ENCODE data around the gene SAMD14. TPM values are rescaled to one million over a fixed set of nuclear protein-coding genes. Genes with fewer than 3 reads are reported as not detected.

Gene SAMD14
- total RNA-seq, 1 experiment from 2014 or later, result 1.6 TPM

DNA sequence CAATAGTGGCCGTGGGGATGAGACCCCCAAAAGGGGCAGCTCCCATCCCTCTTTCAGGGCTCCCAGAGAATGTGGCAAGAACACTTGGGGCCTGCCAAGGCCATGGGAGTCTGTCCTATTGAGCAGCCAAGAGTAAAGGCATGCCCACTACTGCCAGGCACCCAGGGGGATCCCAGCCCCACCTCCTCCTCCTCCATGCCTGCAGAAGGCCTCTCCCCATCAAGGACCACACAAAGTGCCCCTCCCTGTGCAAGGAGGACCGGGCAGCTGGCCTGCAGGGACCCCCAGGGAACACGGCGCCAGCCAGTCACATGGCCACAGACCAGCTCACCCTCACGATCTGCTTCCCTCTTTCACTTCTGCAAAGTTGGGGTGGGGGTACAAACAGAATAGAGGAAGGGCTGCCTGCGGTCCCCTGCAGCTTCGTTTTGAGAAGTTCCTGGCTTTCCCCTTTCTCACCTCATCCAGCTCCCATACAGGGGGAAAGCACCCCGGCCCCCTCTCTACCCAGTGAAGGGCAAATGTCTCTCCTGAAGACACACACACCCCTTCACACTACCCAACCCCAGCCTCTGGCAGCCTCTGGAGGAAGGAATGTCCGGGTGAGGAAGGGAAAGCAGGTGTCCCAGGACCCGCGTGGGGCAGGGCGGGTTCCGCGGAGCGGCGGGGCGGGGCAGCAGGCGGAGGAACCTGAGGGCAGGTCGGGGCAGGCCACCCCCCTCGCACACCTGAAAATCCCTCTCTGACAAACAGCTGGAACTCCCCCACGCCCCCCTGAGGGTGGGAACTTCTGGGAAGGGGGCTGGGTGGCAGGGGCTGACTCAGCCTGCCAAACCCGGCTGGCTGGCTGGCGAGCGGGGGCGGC lies 18.5 kb upstream of the SAMD14 start:
- DNase-seq (ENCODE audit: low read depth), result peak; percentile 56

DNA sequence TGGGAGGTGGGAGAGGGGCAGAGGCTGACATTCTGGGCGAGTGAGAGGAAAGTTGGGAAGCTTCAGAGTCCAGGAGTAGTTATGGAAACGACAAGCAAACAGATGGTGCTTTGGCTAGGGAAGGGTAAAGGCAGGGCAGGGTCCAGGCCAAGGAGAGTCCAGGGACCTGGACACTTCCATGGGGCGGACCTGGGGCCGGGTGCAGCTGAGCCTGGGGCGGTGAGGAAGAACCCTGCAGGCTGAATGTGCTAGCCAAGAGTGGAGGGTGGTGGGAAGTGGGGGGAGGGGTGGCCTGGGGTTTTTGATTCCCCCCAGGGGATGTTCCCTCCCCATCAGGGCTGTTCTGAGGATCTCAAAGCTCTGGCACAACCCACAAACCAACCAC lies 17.9 kb upstream of the SAMD14 start:
- peak; percentile 40 for DNase-seq (ENCODE audit: low read depth)

DNA sequence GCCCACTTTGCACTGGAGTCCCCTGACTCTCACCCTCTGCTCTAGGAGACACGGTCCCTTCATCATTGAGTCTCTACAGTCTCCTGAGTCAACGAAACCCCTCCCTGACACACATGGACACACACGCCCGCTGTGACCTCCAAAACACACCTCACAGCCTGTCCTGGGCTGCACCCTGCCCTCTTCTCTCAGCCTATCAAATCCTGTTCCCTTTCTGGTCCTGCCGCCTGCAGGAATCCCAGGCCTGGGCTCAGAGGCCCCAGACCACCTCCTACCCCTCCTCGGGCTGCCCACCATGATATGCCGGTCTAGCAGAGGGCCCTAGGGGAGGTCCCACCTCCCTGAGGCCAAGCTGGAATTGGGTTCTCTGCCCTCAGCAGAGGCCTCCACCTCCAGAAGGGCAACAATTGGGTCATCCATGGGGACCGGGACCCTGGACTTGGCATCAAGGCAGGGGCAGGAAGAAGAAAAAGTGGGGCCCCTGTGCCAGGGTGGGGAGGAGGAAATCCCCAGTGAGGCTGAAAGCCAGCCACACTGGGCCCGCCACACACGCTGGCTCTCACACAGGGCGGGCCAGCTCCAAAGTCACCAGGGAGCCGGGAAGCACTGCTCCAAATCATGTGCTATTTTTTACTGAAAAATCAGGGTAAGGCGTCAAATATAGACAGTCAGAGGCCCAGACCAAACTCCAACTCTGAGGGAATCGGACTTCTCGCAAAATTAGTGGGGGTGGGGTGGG lies 17.1 kb upstream of the SAMD14 start:
- no peak for DNase-seq (ENCODE audit: low read depth)

DNA sequence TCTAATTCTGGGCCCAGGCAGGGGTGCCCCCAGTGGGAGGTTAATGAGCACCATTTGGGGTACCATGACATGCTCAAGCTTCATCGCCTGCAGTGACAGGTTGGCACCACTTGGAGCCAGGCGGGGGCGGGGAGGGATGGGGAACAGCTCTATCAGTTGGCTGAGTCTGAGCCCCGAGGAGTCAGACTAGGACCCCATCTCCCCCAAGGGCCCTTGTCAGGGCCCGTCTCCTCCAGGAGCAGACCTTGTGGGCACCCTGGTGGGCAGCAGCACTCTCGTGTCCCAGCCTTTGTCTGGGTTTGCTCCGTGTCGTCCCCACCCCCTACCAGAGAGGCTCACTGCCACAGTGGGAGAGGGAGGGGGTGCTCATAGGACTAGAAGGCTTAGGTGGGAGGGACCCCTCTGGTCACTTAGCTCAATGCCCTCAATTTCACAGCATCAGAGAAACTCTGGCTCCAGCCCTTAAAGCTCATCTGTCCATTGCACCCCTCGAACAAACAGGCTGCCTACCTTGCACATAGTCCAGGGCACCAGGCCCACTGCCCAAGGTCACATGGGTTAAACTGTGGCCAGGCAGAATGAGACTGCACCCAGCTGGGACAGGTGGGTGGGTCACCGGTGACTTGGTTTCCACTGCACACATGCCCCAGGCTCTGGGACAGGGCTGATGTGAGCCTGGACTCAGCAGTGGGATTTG lies 16.4 kb upstream of the SAMD14 start:
- DNase-seq (ENCODE audit: low read depth), result no peak

DNA sequence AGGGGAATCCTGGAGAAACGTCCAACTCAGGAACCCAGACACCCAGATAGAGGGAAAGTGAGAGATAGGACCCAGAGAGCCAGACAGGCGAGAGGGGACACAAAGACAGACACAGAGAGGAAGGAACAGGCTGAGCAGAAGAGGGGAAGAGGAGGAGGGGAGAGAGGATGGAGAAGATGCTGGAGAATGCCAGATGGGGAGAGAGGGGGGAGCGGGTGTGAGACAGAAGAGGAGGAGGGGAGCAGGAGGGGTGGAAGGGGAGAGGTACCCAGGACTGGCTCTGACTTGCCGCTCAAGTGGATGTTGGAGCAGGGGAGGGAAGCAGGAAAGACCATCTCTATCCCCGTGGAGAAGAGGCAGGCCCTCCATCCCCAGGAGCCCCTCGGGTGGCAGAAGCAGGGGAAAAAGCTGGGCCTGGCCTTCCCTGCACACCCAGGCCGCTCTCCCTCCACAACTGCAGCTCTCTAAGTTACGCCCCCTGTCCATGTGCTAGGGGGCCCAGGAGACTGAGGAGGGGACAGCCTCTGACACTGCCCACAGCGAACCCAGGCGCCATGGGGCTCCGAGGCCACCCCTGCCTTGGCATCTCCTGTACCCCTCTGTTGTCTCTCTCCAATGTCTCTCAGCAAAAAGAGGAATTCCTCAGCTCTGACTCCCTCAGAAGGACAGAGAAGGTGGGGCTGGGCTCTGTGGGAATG lies 15.7 kb upstream of the SAMD14 start:
- DNase-seq (ENCODE audit: low read depth), result no peak

DNA sequence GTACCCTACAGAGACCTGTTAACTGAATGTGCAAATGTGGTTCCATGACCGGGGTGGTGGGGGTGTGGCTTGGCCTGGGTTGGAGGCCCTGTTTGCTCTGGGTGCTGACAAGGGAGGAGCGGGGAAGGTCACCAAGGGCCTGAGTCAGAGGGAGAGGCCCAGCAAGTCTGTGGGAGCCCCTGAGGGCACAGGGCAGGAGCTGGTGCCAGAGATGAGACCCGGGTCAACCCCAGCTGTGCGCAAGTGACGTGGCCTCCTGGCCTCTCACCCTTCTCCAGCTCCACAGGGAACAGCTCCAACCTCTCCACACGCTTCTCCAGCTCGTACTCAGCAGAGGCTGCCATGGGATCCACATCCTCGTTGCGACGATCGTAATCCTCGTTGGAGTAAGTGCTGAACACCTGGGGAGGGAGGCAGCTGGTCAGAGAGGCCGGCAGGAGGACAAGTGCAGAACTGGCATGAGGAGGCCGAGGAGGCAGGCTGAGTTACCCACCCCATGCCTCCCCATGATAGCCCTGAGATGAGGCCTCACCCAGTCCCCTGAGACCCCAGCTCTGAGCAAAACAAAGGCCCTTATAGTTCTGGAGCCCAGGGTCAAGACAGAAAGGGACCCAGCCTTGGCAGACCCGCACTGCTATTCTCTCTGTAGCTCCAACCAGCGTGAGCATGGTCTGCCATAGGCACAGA lies 15.0 kb upstream of the SAMD14 start:
- DNase-seq (ENCODE audit: low read depth), result no peak

DNA sequence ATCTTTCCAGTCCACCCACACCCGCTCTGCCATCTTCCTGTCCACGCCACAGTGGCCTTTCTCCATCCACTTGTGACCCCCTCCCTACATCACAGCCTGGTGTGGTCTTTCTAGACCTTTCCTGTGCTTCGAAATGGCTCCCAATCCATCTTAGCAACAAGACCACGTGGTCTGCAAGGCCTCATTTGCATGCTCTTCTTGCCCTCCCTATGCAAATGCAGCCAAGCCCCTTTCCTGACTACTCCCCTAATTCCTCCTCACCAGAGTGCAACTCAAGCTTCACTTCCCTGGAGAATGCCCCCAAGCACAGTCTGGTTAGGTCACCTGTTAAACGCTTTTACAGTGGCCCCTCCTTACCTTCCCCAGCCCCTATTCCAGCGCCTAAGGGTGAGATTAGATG lies 14.4 kb upstream of the SAMD14 start:
- DNase-seq (ENCODE audit: low read depth), result no peak

DNA sequence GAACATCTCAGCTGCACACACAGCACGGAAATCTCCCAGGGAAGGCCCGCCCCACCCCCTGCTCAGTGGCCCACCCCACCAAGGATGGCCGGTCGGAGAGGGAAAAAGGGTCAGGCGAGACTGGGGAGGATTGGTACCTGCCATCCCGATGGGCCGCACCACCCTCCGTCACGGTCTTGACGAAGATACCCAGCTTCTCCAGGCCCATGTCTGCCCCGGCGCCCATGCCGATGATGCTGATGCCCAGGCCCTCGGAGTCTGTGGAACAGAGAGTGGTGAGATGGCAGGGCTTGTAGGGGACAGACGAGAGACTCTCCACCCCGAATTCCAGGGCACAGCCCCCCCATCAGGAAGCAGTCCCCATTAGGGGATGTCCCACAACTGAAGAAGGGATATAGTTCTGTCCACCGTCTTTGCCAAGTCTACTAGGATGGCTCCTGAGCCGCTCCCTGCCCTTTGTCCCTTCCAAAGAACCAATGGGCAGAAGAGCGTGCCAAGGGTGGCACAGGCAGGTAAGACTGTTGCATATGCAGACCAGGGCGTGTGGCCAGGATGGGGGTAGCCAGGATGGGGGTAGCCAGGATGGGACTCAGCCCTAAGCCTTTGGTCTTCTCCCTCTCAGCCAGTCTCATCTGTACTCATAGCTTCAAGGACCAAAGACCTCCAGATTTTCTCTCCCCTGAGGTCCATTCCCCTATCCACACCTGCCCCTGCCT lies 13.7 kb upstream of the SAMD14 start:
- DNase-seq (ENCODE audit: low read depth), result no peak

DNA sequence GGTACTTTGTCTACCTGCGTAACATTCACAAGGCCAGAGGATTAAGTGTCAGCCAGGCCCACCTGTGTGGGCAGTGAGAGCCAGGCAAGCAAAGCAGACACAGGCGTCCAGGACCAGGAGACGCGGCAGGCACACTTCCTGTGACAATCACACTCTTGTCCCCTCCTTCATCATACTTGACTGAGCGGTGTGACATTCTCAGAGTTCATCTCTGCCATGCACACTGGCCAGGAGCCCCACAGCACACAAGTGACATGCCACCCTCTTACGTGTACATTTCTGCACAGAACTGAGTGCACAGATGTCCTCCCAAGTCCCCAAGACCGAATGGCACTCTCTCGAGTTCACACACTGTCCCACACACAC lies 11.8 kb upstream of the SAMD14 start:
- DNase-seq (ENCODE audit: low read depth), result no peak

DNA sequence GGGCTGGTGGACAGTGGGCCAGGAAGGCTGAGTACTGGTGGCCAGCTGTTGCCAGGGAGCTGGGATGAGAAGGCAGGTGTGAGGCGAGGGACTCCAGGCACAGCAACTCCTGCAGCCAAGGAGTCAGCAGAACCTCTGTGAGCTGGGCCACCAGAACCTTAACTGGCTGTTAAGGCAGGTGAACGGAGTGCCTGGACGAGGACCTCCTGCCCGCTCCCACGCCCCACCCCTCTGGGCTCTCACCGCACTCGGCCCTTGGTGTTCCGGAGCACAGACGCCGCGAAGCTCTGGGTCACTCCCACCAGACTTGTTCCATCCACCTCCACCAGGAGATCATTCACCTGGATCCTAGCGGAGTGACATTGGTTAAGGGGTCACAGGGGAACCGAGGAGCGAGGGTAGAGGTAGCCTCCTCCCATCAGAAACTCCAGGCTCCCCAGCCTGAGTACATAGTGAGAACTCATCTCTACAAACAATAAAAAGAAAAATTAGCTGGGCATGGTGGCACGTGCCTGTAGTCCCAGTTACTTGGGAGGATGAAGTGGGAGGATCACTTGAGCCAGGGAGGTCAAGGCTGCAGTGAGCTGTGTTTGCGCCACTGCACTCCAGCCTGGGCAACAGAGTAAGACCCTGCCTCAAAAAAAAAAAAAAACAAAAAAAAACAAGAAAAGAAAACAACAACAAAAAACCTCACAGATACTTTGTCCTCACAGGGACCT lies 11.2 kb upstream of the SAMD14 start:
- DNase-seq (ENCODE audit: low read depth), result no peak

DNA sequence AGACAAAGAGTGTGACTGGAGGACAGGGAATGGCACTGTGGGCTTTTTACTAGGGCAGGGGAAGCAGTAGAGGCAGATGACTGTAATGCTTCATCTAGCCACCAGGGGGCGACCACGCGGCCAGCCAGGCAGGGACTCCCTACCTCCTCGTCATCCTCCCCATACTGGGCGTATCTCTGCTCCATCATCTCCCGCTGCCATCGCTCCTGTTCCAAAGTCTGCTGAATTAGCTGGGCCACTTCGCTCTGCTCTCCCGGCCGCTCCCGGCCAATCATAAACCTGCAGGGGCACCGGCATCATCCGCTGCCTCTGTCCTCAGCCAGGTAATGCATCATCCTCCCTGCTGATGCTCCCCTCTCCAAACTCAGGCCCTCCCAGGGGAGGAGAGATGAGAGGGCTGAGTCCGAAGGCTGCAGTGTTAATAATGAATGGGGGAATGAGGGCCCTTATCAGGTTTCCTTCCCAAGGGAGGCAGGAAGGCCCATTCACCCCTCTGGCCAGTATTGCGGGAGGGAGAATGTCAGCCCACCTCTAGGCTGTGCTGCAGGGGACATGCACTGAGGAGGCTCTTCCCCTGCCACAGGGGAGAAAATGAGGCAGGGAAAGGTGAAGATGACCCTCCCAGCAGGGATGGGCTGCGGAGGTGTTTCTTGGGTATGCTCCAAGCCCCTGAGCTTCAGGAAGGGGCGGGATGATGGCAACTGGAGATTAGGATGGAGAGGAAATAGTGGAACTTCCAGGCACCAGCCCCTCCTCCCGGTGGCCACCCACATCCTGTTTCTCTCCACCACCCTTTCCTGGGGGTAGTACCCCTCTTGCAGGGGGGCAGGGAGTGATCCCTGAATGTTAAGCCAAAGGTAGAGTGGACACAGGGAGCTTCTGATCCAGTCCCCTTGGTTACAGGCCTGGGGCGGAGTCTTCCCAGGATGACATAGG lies 10.3 kb upstream of the SAMD14 start:
- DNase-seq (ENCODE audit: low read depth), result peak; percentile 67

DNA sequence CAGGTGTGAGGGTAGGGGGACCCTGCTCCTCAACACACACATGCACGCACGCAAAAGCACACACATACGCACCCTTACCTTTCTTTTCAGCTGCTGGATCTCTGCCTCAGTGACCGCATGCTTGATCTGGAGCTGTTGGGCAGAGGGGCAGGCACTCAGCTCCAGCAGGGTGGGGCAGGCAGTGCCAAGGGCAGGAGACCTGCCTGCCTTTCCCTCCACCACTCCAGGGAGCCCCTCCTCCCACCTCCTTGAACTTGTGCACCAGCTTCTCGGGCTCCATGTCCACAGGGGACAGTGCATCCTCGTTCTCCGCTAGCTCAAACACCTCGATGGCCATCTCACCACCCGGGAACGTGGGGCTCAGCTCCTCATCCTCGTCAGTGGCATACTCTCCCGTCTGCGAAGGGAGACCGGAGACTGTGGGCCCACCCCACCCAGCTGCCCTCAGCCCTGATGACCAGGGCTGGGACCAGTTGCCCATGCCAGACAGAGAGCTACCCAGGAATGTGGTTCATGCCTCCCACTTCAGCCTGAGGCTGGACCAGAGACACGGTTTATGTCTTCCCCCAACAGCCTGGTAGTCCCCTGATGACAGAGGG lies 9.3 kb upstream of the SAMD14 start:
- DNase-seq (ENCODE audit: low read depth), result no peak

DNA sequence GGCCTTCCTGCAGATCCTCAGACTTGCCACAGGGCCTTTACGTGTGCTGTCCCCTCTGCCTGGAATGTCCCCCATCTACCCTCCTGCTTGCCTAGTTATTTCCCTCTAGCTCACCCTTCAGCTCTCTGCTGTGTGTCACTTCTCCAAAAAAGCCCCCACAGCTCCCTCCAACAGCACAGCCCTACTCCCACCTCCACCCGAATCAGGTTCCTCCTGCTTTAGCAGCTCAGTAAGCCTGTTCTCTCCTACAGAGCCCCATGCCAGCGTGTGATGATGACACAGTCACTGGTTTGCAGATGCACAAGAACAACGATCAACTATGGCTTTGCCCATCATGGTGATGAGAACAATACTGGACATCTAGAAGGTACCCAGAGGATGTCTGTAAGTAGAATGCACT lies 7.1 kb upstream of the SAMD14 start:
- DNase-seq (ENCODE audit: low read depth), result no peak

DNA sequence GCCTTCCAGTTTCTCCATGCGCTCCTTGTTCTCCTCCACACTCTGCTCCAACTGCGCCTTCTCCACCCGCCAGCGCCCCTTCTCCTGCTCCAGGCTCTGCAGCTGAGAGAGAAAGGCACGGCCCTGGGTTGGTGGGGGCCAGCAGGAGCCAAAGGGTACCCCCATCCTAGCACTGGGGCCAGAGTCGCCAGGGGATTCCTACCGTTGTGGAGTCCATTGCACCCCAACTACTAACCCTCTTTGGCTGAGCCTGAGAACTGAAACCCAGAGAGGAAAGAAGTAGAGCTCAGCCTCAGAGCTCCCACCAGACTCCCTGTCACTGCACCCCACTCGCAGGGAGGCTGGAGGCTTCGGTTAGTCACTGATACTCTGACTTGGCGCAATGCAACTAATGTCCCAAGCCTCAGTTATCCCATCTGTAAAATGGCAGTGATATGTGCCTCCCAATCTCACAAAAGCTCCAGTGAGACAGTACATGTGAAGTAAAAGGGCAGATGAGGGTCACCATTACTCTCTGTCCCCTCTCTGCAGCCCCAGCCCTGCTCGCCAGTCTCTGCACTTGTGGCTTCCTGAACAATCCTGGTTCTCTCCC lies 6.2 kb upstream of the SAMD14 start:
- no peak for DNase-seq (ENCODE audit: low read depth)

DNA sequence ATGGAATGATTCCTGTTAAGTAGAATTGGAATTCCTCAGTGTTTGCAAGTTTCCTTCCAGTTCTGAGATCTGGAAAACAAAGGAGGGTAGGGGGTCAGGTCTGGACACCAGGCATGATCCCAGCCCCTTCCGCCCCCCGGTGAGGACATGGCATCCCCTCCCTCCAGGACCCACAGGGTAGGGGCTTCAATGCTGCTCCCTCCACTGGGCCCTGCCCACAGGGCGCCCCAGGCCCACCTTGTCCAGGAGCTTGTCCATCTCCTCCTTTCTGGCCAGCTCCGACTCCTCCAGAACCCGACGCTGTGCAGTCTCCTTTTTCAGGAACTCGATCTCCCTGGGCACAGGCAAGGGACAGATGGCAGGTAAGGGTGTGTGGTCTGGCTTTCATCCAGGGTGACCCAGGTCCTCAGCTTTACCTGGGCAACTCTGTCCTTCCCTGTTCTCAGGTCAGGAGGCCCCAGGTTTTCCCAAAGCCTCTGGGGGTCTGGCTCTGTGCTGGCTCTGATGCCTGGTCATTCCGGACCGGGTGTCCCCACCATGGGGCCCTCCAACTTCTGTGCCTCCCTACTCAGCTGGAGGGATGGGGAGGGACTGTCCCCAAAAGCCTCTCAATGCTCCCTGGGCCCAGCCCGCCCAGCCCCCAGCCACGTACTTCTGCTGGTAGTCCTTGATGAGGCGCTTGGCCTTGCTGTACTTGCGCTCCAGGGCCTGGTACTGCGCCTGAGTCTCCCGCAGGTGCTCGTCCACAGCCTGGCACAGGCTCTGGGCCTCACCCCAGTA lies 5.5 kb upstream of the SAMD14 start:
- DNase-seq (ENCODE audit: low read depth), result no peak

DNA sequence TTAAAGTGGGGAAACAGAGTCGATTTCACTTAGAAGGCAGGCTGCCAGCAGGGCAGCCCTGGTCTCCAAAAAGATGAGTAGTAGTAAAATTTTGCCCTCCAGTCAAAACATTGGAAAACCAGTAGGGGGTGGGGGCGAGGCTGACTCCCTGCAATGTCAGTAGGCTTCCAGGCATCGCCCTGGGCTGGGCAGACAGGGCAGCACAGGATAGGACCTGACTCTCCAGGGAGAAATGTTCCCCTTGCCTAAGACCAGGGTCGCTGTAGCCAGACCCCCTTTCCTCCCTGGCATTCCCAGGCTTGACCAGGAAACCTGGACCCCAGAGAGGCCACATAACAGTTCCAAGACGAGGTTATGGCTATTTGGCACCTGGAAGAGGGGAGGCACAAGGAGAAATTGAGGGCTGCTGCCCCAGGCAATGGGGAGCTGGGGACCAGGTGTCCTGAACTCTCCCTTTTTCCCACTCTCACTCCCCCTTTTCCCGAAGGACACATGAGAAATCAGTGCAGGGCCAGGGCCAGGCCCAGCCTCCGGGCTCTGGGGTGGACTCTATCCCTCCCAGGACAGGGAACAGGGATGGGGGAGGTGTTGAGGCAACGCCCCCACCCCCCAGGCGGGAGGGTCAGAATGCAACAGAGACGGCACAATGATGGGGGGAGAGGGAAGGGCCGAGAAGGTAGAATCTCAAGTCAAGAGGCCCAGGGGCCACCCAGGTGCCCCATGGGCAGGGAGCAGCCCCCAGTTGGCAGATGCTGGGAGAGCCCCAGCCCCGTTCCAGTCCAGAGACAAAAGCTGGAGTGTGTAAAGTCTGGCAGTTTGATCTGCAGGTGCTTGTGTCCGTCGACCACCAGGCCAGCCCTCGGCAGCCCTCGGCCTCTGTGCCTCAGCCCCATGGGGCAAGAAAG lies 4.5 kb upstream of the SAMD14 start:
- no peak for DNase-seq (ENCODE audit: low read depth)
